Liver (tissue), 3 donors: Measurements from ENCODE around the gene TM4SF1.

ENCODE experiments used
- EGR1 ChIP-seq, 2 donors: IDR thresholded peaks; 2 replicates each; pipeline ENCODE4 v1.6.1; 2016 to 2018; ENCODE audit warnings: antibody characterized with exemption in 2 of 2, low read depth in 2 of 2
- YY1 ChIP-seq: IDR thresholded peaks from 2 replicates; pipeline ENCODE4 v1.6.1; 2016; ENCODE audit warnings: antibody characterized with exemption, mild to moderate bottlenecking
- TF ChIP-seq, protein P1 (sequence below): fragments of 150-350 bp; IDR thresholded peaks from 2 replicates; pipeline ENCODE4 v1.5.1; 2017; ENCODE audit warnings: improper control_type of control experiment, low read depth, low read length; ENCODE audit not compliant: missing input control
- TF ChIP-seq, protein P2 (sequence below): IDR thresholded peaks from 2 replicates; pipeline ENCODE4 v1.6.1; 2016; ENCODE audit warnings: antibody characterized with exemption
- TF ChIP-seq, protein P3 (sequence below): IDR thresholded peaks from 2 replicates; pipeline ENCODE4 v1.6.1; 2016; ENCODE audit warnings: antibody characterized with exemption
- donor health status: healthy.
- donor health status: healthy.

DNA sequence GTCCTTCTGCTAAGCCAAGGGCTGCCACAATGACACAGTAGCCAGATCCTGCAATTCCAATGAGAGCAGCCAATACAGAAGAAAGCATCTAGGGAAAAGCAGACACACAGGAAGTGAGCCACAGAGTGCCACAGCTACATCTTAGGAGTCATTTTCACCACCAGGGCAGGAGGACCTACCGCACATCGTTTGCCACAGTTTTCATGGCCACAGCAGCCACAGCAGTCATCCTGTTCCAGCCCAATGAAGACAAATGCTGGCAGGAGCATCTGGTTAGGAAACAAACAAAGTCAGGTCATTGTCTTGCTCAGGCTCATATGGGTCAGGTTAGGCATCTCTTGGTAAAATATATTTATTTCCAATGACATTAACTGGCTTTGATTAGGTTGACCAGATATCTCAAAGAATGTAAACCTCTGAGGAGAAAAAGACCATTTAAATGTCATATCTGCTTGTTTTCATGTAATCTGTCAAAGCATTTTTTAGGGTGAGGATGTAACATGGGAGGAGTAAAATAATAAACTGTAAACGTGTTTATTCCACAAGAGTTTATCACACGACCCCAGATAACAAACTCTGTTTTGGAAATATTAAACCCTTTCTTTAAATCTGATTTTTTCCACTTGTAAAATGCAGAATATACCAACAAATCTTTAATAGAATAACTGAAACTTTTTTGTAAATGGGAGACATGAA lies 1.8 kb downstream of the TM4SF1 start:
- TF ChIP-seq, protein P1, sequence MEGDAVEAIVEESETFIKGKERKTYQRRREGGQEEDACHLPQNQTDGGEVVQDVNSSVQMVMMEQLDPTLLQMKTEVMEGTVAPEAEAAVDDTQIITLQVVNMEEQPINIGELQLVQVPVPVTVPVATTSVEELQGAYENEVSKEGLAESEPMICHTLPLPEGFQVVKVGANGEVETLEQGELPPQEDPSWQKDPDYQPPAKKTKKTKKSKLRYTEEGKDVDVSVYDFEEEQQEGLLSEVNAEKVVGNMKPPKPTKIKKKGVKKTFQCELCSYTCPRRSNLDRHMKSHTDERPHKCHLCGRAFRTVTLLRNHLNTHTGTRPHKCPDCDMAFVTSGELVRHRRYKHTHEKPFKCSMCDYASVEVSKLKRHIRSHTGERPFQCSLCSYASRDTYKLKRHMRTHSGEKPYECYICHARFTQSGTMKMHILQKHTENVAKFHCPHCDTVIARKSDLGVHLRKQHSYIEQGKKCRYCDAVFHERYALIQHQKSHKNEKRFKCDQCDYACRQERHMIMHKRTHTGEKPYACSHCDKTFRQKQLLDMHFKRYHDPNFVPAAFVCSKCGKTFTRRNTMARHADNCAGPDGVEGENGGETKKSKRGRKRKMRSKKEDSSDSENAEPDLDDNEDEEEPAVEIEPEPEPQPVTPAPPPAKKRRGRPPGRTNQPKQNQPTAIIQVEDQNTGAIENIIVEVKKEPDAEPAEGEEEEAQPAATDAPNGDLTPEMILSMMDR, result no peak
- TF ChIP-seq YY1, result no peak
- no peak for TF ChIP-seq EGR1 (IDR thresholded peaks at IDR 0.05; ENCODE audit: low read depth in 2 of 2)
- TF ChIP-seq, protein P2, sequence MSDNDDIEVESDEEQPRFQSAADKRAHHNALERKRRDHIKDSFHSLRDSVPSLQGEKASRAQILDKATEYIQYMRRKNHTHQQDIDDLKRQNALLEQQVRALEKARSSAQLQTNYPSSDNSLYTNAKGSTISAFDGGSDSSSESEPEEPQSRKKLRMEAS, result no peak
- TF ChIP-seq, protein P3, sequence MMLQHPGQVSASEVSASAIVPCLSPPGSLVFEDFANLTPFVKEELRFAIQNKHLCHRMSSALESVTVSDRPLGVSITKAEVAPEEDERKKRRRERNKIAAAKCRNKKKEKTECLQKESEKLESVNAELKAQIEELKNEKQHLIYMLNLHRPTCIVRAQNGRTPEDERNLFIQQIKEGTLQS, result no peak
